EL (cell line): ENCODE results near the gene POLR1A.

ENCODE experiments used
- DNase-seq: peaks from one replicate; pipeline ENCODE4 v3.0.0-alpha.2; 2016

The POLR1A gene

GRCh38 chr2:86105252-86105968, at the start of gene POLR1A:
Gene POLR1A, minus strand, starts transcription at chr2:86105886. Its CDS starts 110 bp downstream, at chr2:86105776.
- DNase-seq, result peak; percentile 92

DNA sequence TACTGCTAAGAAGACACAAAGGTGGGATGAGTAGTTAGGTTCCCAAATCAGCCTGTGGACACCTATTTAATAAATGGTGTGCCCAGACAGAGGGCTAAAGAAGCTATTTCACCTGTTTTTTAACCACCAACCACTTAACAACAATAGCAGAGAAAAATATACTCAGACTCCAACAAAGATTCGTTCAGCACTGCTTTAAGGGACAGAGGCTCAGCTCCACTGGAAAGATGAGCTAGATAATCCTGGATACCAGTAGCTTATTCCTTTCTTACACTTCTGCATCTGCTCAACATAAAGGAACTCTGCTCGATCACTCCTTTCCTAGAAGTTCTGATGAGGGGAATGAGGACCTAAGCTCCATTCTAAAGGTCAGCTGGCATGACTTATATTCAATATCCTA, 44.8 kb upstream of the POLR1A start:
- no peak for DNase-seq

DNA sequence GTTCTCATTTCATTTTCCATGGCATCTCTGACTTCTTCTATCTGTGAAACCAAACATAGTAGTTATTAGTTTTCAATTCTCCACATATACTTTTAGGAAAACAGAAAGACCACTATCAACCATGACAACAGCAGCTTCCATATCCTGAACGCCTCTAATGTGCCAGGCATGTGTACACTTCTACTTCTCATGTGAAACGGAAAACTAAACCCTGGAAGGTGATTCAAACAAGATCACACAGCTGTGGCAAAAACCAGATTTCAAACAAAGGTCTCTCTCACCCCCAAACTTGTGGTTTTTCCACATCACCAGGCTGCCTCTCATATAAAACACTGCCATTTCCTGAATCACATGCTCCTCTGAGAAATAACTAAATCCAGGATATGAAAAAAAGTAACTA, 42.1 kb upstream of the POLR1A start:
- no peak for DNase-seq

GRCh38 chr2:86143926-86144685, 38.4 kb upstream of the POLR1A start:
- no peak for DNase-seq

GRCh38 chr2:86143307-86143706, 37.6 kb upstream of the POLR1A start:
- DNase-seq, result no peak

DNA sequence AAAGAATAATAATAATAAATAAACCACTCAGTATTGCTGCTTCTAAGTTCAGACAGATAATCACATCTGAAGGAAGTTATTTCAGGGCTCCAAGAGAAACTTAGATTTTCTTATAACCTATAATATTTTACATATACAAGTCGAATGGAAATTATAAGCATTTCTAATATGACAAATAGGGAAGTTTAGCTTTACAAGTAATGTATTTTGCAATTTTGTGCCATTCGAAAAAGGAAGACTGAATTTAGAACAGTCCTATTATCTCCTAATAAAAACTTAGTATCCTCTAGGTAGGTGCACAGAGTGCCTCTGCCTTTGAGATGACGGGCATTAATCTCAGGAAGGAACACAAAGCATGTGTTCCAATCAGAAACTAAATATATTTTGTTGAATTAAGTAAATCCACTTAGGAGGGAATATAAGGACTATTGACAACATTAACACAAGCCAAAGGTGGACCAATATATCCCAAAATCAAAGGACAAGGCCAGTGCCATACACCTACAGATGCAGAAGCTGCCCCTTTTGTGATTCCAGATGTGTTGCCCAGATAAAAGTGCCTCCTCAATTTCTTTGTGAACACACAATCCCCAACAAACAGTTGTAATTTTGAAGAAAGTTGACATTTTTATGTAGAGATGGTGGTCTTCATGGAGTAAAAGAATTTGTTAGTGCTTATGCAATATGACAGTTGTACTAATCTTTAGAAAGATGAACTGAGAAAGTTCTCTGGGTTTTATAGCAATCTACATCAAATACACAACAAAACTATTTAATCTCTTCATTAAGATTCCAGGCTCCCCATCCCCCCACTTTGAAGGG, 37.0 kb upstream of the POLR1A start:
- DNase-seq, result no peak

GRCh38 chr2:86140969-86141392, 35.3 kb upstream of the POLR1A start:
- DNase-seq, result no peak

- DNase-seq, result no peak
These were observed 34.3 kb upstream of the POLR1A start for GRCh38 chr2:86139981-86140380.

DNA sequence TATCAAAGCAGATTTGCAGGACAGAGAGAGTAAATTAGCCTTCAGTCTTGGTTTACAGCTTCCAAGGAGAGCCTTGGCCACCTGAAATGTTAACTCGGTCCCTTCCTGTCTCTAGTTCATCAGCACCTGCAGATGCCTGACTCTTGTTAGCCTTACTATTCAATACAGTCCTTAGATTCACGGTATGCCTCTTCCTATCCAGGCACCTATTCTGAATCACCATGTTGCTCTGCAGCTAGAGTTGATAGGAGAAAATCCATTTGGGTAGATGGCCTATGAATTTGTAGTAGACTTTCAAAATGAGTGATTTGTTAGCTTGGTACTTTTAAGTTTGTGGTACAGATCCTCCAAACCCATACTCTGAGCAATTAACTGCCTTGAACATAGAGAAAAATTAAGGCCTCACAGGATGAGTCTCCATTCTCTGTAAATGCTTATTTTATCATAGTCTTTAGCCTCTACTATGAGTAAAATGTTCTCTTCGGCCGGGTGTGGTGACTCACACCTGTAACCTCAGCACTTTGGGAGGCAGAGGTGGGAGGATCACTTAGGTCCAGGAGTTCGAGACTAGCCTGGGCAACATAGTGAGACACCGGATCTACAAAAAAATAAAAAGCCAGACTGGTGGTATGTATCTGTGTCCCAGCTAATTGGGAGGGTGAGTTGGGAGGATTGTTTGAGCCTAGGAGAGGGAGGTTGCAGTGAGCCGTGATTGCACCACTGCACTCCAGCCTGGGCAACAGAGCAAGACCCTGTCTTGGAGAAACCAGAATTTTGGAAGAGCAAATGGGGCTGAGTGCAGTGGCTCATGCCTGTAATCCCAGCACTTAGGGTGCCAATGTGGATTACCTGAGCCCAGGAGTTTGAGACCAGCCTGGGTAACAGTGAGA, 33.3 kb upstream of the POLR1A start:
- DNase-seq, result no peak

DNA sequence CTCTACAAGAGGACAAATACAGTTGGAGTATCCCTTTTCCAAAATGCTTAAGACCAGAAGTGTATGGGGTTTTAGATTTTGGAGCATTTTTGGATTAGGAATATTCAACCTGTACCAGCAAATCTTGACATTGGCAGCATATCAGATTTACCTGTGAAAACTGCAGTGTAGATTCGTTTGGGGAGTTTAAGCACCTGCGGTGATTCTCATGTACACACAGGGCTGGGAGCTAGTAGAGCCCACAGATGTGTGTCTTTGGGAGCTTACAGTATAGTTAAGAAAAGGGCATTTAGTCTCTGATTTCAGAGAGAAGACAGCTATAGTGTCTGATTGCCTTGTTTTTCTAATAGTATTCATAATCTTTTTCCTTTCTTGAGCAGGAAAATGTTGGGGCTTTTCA, 30.5 kb upstream of the POLR1A start:
- no peak for DNase-seq

GRCh38 chr2:86135653-86136052, 30.0 kb upstream of the POLR1A start:
- no peak for DNase-seq

DNA sequence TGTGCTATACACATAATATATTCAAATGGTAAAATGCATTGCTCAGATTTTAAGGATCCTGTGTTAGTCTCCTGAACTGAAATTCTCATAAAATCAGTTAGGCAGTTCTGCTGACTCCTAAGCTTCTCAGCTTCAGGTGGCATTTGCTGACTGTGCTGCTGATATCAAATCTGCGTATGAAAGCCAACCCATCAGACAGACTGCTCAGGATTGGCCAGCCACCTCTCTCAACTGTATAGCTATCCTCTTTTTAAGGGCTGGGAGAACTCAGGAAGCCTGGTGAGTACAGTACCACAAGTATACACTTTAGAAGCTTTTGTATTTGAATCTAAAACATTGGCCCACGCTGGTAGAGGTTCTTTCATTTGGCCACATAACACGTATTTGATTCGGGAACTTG, 29.0 kb upstream of the POLR1A start:
- no peak for DNase-seq

DNA sequence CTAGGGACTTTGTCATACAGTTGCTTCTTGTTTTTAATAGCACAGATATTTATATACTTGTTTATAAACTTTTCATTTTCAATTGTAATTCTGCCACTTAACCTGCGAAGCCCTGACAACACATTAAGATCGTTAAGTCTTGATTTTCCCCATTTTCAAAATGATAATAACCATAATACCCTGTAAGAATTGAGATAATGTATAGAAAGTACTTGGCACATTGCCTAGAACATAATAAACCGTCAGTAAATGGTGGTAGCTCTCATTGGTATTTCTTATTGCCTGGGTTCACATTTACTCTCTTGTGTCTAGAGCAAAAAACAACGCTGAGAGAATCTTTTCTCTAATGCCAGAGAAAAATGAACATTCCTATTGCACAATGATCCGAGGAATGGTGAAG, 19.0 kb upstream of the POLR1A start:
- no peak for DNase-seq

- DNase-seq, result no peak
These were observed 17.7 kb upstream of the POLR1A start for GRCh38 chr2:86123328-86123925.

- no peak for DNase-seq
These were observed 12.4 kb upstream of the POLR1A start for GRCh38 chr2:86118130-86118529.

DNA sequence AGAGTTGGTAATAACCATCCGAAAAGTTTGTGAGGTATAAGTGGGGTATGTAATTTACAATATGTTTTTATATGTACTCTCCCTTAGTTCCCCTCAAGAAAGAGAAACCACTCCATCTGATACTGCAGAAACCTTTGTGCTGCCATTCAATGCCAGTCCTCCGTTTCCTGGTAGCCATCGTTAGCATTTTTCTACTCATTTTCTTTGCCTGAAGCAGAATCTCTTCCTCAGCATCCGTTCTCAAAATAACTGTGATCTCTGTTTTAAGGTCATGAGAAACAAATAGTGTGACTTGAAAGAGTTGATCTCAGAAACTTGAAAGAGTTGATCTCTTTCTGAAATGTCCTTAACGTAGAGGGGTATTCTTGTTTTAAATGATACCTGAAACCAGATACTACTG, 1.3 kb upstream of the POLR1A start:
- no peak for DNase-seq

GRCh38 chr2:86105969-86106945, 571 bp upstream of the POLR1A start, which contains the start of gene PTCD3:
Gene PTCD3, plus strand, starts transcription at chr2:86106235. Its CDS starts 13 bp downstream, at chr2:86106248.
- peak; percentile 95 for DNase-seq

DNA sequence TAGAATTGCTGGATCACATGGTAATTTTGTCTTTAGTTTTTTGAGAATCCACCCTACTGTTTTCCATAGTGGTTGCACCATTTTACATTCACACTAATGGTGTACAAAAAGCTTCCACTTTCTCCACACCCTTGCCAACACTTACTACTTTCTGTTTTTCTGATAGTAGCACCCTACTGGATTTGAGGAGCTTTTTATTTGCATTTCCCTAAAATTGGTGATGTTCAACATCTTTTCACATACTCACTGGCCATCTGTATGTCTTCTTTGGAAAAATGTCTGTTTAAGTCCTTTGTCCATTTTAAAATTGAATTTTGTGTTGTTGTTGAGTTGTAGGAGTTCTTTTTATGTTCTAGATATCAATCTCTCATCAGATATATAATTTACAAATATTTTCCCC, 3.5 kb downstream of the POLR1A start:
- DNase-seq, result no peak

- no peak for DNase-seq
These were observed 7.8 kb downstream of the POLR1A start for GRCh38 chr2:86097913-86098312.

DNA sequence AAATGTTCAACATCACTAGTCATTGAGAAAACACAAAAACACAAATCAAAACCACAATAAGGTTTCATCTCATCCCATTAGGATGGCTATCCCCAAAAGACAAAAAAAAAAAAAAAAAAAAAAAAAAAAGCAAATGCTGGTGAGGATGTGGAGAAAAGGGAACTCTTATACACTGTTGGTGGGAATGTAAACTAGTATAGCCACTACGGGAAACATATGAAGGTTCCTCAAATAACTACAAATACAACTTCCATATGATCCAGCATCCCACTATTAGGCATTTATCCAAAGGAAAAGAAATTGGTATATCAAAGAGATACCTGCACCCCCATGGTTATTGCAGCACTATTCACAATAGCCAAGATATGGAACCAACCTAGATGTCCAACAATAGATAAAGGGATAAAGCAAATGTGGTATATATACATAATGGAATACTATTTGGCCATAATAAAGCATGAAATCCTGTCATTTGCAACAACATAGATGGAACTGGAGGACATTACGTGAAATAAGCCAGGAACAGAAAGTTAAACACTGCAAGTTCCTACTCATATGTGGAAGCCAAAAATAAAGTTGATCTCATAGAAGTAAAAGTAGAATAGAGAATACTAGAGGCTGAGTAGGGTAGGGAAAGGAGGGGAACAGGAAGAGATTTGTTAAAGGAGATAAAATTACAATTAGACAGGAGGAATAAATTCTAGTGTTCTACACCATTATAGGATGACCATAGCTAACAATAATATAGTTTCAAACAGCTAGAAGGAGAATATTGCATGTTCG, 8.4 kb downstream of the POLR1A start:
- no peak for DNase-seq
